Trophoblast cell (in vitro differentiated cells and primary cell): ENCODE measurements around the gene MYT1.
"Not testable (repeated sequence)": the region's sequence is repeated elsewhere in the genome, so short reads cannot be mapped to it uniquely, and the experiment has no call there.

Experiments
- DNase-seq, 2 donors: peaks; one replicate each; pipeline ENCODE4 v3.0.0-alpha.2; 2016
- H2AFZ ChIP-seq: 2 replicates; pipeline ENCODE4 v1.6.1; 2013; ENCODE audit warnings: low read length, moderate library complexity, mild to moderate bottlenecking; ENCODE audit not compliant: insufficient read depth, poor library complexity
- H2AK5ac ChIP-seq: 2 replicates; pipeline ENCODE4 v1.6.1; 2013; ENCODE audit warnings: mild to moderate bottlenecking, low read length
- H2BK120ac ChIP-seq: 2 replicates; pipeline ENCODE4 v1.6.1; 2013; ENCODE audit warnings: low read length, mild to moderate bottlenecking, moderate library complexity; ENCODE audit not compliant: insufficient read depth, poor library complexity
- H2BK12ac ChIP-seq: 2 replicates; pipeline ENCODE4 v1.6.1; 2013; ENCODE audit warnings: mild to moderate bottlenecking, low read length, moderate library complexity
- H2BK5ac ChIP-seq: 2 replicates; pipeline ENCODE4 v1.6.1; 2013; ENCODE audit warnings: low read length, low read depth, moderate library complexity, mild to moderate bottlenecking; ENCODE audit not compliant: poor library complexity
- H3K14ac ChIP-seq: 2 replicates; pipeline ENCODE4 v1.6.1; 2013; ENCODE audit warnings: mild to moderate bottlenecking, low read length
- H3K18ac ChIP-seq: 2 replicates; pipeline ENCODE4 v1.6.1; 2013; ENCODE audit warnings: mild to moderate bottlenecking, low read length
- H3K23ac ChIP-seq: 2 replicates; pipeline ENCODE4 v1.6.1; 2013; ENCODE audit warnings: low read length
- H3K27ac ChIP-seq: 2 replicates; pipeline ENCODE4 v1.5.1; 2013; ENCODE audit warnings: low read depth, mild to moderate bottlenecking, inconsistent platforms, low read length, moderate library complexity
- H3K27me3 ChIP-seq: 2 replicates; pipeline ENCODE4 v1.6.1; 2013; ENCODE audit warnings: inconsistent platforms, mild to moderate bottlenecking, low read length, moderate library complexity; ENCODE audit not compliant: insufficient read depth
- H3K36me3 ChIP-seq, 2 experiments: 1 replicate in 1 of 2; 2 replicates in 1 of 2; pipeline ENCODE4 v1.6.1; 2013; ENCODE audit warnings: low read length in 2 of 2, mild to moderate bottlenecking in 2 of 2, moderate library complexity in 1 of 2; ENCODE audit not compliant: insufficient read depth in 2 of 2, control insufficient read depth in 1 of 2
- H3K4ac ChIP-seq: 2 replicates; pipeline ENCODE4 v1.6.1; 2013; ENCODE audit warnings: low read depth, mild to moderate bottlenecking, low read length, moderate library complexity
- H3K4me1 ChIP-seq, 2 experiments: 1 replicate in 1 of 2; 2 replicates in 1 of 2; pipeline ENCODE4 v1.6.1; 2013; ENCODE audit warnings: low read length in 2 of 2, mild to moderate bottlenecking in 2 of 2, moderate library complexity in 1 of 2; ENCODE audit not compliant: insufficient read depth in 2 of 2, control insufficient read depth in 1 of 2
- H3K4me2 ChIP-seq: 2 replicates; pipeline ENCODE4 v1.6.1; 2013; ENCODE audit warnings: inconsistent platforms, mild to moderate bottlenecking, low read length, moderate library complexity
- H3K4me3 ChIP-seq: 2 replicates; pipeline ENCODE4 v1.5.1; 2013; ENCODE audit warnings: mild to moderate bottlenecking, low read depth, low read length, inconsistent platforms
- H3K79me1 ChIP-seq: one replicate; pipeline ENCODE4 v1.6.1; 2013; ENCODE audit warnings: low read length
- H3K79me2 ChIP-seq: 2 replicates; pipeline ENCODE4 v1.6.1; 2013; ENCODE audit warnings: low read length, mild to moderate bottlenecking; ENCODE audit not compliant: control insufficient read depth, insufficient read depth, poor library complexity
- H3K9ac ChIP-seq: 2 replicates; pipeline ENCODE4 v1.6.1; 2013; ENCODE audit warnings: mild to moderate bottlenecking, low read length
- H3K9me3 ChIP-seq: 2 replicates; pipeline ENCODE4 v1.6.1; 2013; ENCODE audit warnings: low read depth, mild to moderate bottlenecking, control low read depth, inconsistent platforms, low read length; ENCODE audit not compliant: insufficient read depth
- H4K12ac ChIP-seq: 2 replicates; pipeline ENCODE4 v1.6.1; 2013; ENCODE audit warnings: low read depth, mild to moderate bottlenecking, low read length, moderate library complexity
- H4K8ac ChIP-seq: 2 replicates; pipeline ENCODE4 v1.6.1; 2013; ENCODE audit warnings: low read depth, mild to moderate bottlenecking, low read length, moderate library complexity
- H4K91ac ChIP-seq: one replicate; pipeline ENCODE4 v1.6.1; 2013; ENCODE audit warnings: low read depth, mild to moderate bottlenecking, low read length, moderate library complexity
- WGBS: extraction: QIAGEN DNeasy Blood & Tissue Kit; methylation state at CpG from one replicate; pipeline ENCODE4 v1.1.7; 2013; ENCODE audit warnings: missing lambda C conversion rate; ENCODE audit not compliant: insufficient read length, insufficient coverage; ENCODE audit errors: extremely low coverage; 5-methylcytosine and 5-hydroxymethylcytosine counted together

MYT1 gene

DNA sequence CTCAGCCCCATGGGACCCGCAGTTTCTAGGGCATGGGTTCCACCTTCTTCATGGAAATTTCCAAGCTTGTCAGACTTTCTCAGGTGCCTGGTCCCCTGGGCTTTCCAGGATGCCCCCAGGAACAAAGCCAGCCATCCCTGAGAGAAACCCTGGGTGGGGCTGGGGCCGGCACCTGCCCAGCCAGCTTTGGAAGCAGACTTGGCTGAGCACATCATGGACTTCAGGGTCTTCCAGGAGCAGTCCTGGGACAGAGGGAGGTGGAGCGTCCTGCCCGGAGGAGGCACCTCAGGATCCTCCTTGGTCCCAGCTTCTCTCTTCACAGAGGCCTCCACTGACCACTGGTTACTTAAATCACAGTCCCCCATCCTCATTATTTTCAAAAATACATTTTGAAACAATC is 13.5 kb downstream of the MYT1 start:
- no peak overlapping the region for H4K8ac ChIP-seq
- H3K14ac ChIP-seq: no peak overlapping the region
- no peak overlapping the region for H3K18ac ChIP-seq
- no peaks in the 10 kb centered on the region for H3K36me3 ChIP-seq
- no peak overlapping the region for H3K4ac ChIP-seq
- H3K27ac ChIP-seq: no peak overlapping the region
- H4K12ac ChIP-seq: no peak overlapping the region
- no peak overlapping the region for H2AK5ac ChIP-seq
- peaks cover 5% of the 10 kb centered on the region for H3K27me3 ChIP-seq
- DNase-seq: no peak
- H2BK120ac ChIP-seq: no peak overlapping the region
- no peak overlapping the region for H2BK5ac ChIP-seq
- no peak overlapping the region for H4K91ac ChIP-seq
- no peaks in the 10 kb centered on the region for H3K4me1 ChIP-seq
- no peaks in the 10 kb centered on the region for H3K79me1 ChIP-seq
- H2AFZ ChIP-seq: no peak overlapping the region
- no peak overlapping the region for H3K23ac ChIP-seq
- no peak overlapping the region for H3K9ac ChIP-seq
- H3K4me3 ChIP-seq: no peak overlapping the region
- H3K9me3 ChIP-seq: peaks cover 13% of the 10 kb centered on the region
- no peaks in the 10 kb centered on the region for H3K79me2 ChIP-seq
- no CpG with 5 or more reads among the region's 4 CpGs for WGBS
- no peak overlapping the region for H2BK12ac ChIP-seq
- no peak overlapping the region for H3K4me2 ChIP-seq

DNA sequence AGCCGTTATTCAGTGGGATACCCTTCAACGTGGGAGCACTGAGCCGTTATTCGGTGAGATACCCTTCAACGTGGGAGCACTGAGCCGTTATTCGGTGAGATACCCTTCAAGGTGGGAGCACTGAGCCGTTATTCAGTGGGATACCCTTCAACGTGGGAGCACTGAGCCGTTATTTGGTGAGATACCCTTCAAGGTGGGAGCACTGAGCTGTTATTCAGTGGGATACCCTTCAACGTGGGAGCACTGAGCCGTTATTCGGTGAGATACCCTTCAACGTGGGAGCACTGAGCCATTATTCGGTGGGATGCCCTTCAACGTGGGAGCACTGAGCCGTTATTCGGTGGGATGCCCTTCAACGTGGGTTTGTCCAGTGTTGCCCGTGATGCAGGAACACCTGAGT is 14.7 kb downstream of the MYT1 start:
- H4K12ac ChIP-seq, H4K91ac ChIP-seq, H3K4me2 ChIP-seq, H3K36me3 ChIP-seq, H3K9ac ChIP-seq, H3K18ac ChIP-seq, H4K8ac ChIP-seq, DNase-seq, H3K79me1 ChIP-seq, H3K4me1 ChIP-seq, H2BK12ac ChIP-seq, H3K14ac ChIP-seq, H3K27ac ChIP-seq, H3K4me3 ChIP-seq, H2BK5ac ChIP-seq, H3K79me2 ChIP-seq, H2AFZ ChIP-seq, H2AK5ac ChIP-seq, H3K4ac ChIP-seq, H3K27me3 ChIP-seq, H3K23ac ChIP-seq, H2BK120ac ChIP-seq: not testable (repeated sequence)
- H3K9me3 ChIP-seq: peaks cover 13% of the 10 kb centered on the region
- WGBS: no CpG with 5 or more reads among the region's 20 CpGs

DNA sequence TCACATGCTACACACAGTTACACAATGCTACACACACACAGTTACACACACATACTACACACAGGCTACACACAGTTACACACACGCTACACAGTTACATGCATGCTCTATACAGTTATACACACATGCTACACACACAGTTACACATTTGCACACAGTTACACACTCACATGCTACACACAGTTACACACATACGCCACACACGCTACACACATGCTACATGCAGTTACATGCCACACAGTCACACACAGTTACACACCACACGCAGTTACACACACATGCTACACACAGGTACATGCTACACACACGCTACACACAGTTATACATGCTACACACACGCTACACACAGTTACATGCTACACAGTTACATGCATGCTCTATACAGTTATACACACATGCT is 15.6 kb downstream of the MYT1 start:
- no CpG with 5 or more reads among the region's 6 CpGs for WGBS
- no peak overlapping the region for H3K4me3 ChIP-seq
- no peak overlapping the region for H4K8ac ChIP-seq
- H3K27me3 ChIP-seq: peaks cover 5% of the 10 kb centered on the region
- DNase-seq: no peak
- no peak overlapping the region for H3K9ac ChIP-seq
- no peaks in the 10 kb centered on the region for H3K36me3 ChIP-seq
- no peaks in the 10 kb centered on the region for H3K79me1 ChIP-seq
- no peak overlapping the region for H2AK5ac ChIP-seq
- H3K4me1 ChIP-seq: no peaks in the 10 kb centered on the region
- H3K27ac ChIP-seq: no peak overlapping the region
- no peak overlapping the region for H3K4me2 ChIP-seq
- no peak overlapping the region for H2BK5ac ChIP-seq
- no peak overlapping the region for H2BK120ac ChIP-seq
- no peak overlapping the region for H3K18ac ChIP-seq
- peak overlapping the region; percentile 0 for H3K23ac ChIP-seq
- H2BK12ac ChIP-seq: no peak overlapping the region
- H4K12ac ChIP-seq: no peak overlapping the region
- H2AFZ ChIP-seq: no peak overlapping the region
- no peak overlapping the region for H3K4ac ChIP-seq
- H3K14ac ChIP-seq: no peak overlapping the region
- peaks cover 14% of the 10 kb centered on the region for H3K9me3 ChIP-seq
- H3K79me2 ChIP-seq: no peaks in the 10 kb centered on the region
- H4K91ac ChIP-seq: no peak overlapping the region

DNA sequence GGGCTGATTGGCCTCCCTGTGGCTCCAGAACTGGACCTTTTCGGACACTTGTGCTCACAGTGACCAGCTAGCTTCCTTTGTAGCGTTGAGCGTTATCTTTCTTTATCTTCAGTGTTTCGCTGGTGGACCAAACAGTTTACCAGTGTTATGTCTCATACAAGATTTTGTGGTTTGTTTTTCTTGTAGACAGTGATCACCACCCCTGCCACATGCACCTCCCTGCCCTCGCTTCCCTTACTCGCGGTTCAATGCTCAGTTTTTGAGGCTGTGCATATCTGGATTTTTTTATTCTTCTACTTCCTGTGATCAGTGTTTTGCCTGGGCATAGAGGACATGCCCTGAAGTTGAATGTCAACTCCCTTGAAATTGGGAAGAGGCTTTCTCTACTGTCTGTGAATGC is 16.4 kb downstream of the MYT1 start:
- H2AFZ ChIP-seq: no peak overlapping the region
- no peak overlapping the region for H2BK120ac ChIP-seq
- no peak overlapping the region for H3K14ac ChIP-seq
- no peak overlapping the region for H3K4ac ChIP-seq
- no peaks in the 10 kb centered on the region for H3K79me1 ChIP-seq
- H3K79me2 ChIP-seq: no peaks in the 10 kb centered on the region
- H3K36me3 ChIP-seq: no peaks in the 10 kb centered on the region
- no peaks in the 10 kb centered on the region for H3K4me1 ChIP-seq
- H3K27ac ChIP-seq: no peak overlapping the region
- H4K8ac ChIP-seq: no peak overlapping the region
- H3K9me3 ChIP-seq: peaks cover 18% of the 10 kb centered on the region
- no peak overlapping the region for H4K12ac ChIP-seq
- H3K4me3 ChIP-seq: no peak overlapping the region
- H3K18ac ChIP-seq: no peak overlapping the region
- peaks cover 5% of the 10 kb centered on the region for H3K27me3 ChIP-seq
- no peak overlapping the region for H4K91ac ChIP-seq
- H2BK12ac ChIP-seq: no peak overlapping the region
- no CpG with 5 or more reads among the region's 7 CpGs for WGBS
- no peak overlapping the region for H3K4me2 ChIP-seq
- H3K23ac ChIP-seq: no peak overlapping the region
- no peak overlapping the region for H2AK5ac ChIP-seq
- H3K9ac ChIP-seq: no peak overlapping the region
- DNase-seq: no peak
- H2BK5ac ChIP-seq: no peak overlapping the region
